ENCODE measurements around the gene RABL6.

DNA sequence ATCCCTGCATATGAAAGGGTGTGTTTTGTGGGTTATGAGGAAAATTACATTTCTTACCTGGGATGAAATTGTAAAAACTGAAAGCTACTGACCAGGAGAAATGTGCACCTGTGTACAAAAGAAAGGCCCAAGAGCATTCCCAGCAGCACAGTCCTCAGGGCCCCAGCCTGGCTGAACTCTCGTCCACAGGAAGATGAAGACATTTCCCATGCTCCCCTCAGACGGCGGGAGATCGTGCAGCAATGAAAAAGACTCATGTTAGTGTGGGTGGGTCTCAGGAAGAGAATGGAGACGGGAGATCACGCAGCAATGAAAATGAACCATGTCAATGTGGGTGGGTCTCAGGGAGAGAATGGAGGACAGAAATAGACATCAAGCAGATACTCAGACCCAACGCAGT is 30.8 kb upstream of the RABL6 start:
- TF ChIP-seq, protein P1, sequence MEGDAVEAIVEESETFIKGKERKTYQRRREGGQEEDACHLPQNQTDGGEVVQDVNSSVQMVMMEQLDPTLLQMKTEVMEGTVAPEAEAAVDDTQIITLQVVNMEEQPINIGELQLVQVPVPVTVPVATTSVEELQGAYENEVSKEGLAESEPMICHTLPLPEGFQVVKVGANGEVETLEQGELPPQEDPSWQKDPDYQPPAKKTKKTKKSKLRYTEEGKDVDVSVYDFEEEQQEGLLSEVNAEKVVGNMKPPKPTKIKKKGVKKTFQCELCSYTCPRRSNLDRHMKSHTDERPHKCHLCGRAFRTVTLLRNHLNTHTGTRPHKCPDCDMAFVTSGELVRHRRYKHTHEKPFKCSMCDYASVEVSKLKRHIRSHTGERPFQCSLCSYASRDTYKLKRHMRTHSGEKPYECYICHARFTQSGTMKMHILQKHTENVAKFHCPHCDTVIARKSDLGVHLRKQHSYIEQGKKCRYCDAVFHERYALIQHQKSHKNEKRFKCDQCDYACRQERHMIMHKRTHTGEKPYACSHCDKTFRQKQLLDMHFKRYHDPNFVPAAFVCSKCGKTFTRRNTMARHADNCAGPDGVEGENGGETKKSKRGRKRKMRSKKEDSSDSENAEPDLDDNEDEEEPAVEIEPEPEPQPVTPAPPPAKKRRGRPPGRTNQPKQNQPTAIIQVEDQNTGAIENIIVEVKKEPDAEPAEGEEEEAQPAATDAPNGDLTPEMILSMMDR (IDR thresholded peaks at IDR 0.05; ENCODE audit: insufficient read depth, low read depth, low read length), result no peak
- TF ChIP-seq EZH2 (IDR thresholded peaks at IDR 0.05; ENCODE audit: insufficient read depth, low read length), result no peak
